Esophagus muscularis mucosa (tissue), 3 donors: Measurements from ENCODE around the gene CCDC88A.

Source experiments
- POLR2A ChIP-seq: fragments of 450-650 bp; IDR thresholded peaks from one replicate; pipeline ENCODE4 v1.6.1; 2017; ENCODE audit warnings: antibody characterized with exemption, moderate library complexity, mild to moderate bottlenecking, low read depth
- TF ChIP-seq, protein P1 (sequence below), 3 experiments: fragments of 200-600 bp in 2 of 3; fragments of 450-650 bp in 1 of 3; sonication (generic) in 2 of 3; IDR thresholded peaks; one replicate each; pipeline ENCODE4 v1.5.1; 2017 to 2019; ENCODE audit warnings: antibody characterized with exemption in 3 of 3, mild to moderate bottlenecking in 2 of 3, moderate library complexity in 1 of 3

- TF ChIP-seq, protein P1, sequence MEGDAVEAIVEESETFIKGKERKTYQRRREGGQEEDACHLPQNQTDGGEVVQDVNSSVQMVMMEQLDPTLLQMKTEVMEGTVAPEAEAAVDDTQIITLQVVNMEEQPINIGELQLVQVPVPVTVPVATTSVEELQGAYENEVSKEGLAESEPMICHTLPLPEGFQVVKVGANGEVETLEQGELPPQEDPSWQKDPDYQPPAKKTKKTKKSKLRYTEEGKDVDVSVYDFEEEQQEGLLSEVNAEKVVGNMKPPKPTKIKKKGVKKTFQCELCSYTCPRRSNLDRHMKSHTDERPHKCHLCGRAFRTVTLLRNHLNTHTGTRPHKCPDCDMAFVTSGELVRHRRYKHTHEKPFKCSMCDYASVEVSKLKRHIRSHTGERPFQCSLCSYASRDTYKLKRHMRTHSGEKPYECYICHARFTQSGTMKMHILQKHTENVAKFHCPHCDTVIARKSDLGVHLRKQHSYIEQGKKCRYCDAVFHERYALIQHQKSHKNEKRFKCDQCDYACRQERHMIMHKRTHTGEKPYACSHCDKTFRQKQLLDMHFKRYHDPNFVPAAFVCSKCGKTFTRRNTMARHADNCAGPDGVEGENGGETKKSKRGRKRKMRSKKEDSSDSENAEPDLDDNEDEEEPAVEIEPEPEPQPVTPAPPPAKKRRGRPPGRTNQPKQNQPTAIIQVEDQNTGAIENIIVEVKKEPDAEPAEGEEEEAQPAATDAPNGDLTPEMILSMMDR (IDR thresholded peaks at IDR 0.05): no peak
- TF ChIP-seq POLR2A: no peak
Measured at GRCh38 chr2:55418512-55419232, 984 bp downstream of the CCDC88A start.
